Trophoblast cell (in vitro differentiated cells and primary cell): Measurements from ENCODE around the gene LARP6.
A peak's percentile ranks its signal among the peaks of the same experiment; 100 is the strongest.

ENCODE experiments used
- DNase-seq, 2 donors: peaks; one replicate each; pipeline ENCODE4 v3.0.0-alpha.2; 2016
- H2AFZ ChIP-seq: 2 replicates; pipeline ENCODE4 v1.6.1; 2013; ENCODE audit warnings: low read length, moderate library complexity, mild to moderate bottlenecking; ENCODE audit not compliant: insufficient read depth, poor library complexity
- H2AK5ac ChIP-seq: 2 replicates; pipeline ENCODE4 v1.6.1; 2013; ENCODE audit warnings: mild to moderate bottlenecking, low read length
- H2BK120ac ChIP-seq: 2 replicates; pipeline ENCODE4 v1.6.1; 2013; ENCODE audit warnings: low read length, mild to moderate bottlenecking, moderate library complexity; ENCODE audit not compliant: insufficient read depth, poor library complexity
- H2BK12ac ChIP-seq: 2 replicates; pipeline ENCODE4 v1.6.1; 2013; ENCODE audit warnings: mild to moderate bottlenecking, low read length, moderate library complexity
- H2BK5ac ChIP-seq: 2 replicates; pipeline ENCODE4 v1.6.1; 2013; ENCODE audit warnings: low read length, low read depth, moderate library complexity, mild to moderate bottlenecking; ENCODE audit not compliant: poor library complexity
- H3K14ac ChIP-seq: 2 replicates; pipeline ENCODE4 v1.6.1; 2013; ENCODE audit warnings: mild to moderate bottlenecking, low read length
- H3K18ac ChIP-seq: 2 replicates; pipeline ENCODE4 v1.6.1; 2013; ENCODE audit warnings: mild to moderate bottlenecking, low read length
- H3K23ac ChIP-seq: 2 replicates; pipeline ENCODE4 v1.6.1; 2013; ENCODE audit warnings: low read length
- H3K27ac ChIP-seq: 2 replicates; pipeline ENCODE4 v1.5.1; 2013; ENCODE audit warnings: low read depth, mild to moderate bottlenecking, inconsistent platforms, low read length, moderate library complexity
- H3K27me3 ChIP-seq: 2 replicates; pipeline ENCODE4 v1.6.1; 2013; ENCODE audit warnings: inconsistent platforms, mild to moderate bottlenecking, low read length, moderate library complexity; ENCODE audit not compliant: insufficient read depth
- H3K36me3 ChIP-seq, 2 experiments: 1 replicate in 1 of 2; 2 replicates in 1 of 2; pipeline ENCODE4 v1.6.1; 2013; ENCODE audit warnings: low read length in 2 of 2, mild to moderate bottlenecking in 2 of 2, moderate library complexity in 1 of 2; ENCODE audit not compliant: insufficient read depth in 2 of 2, control insufficient read depth in 1 of 2
- H3K4ac ChIP-seq: 2 replicates; pipeline ENCODE4 v1.6.1; 2013; ENCODE audit warnings: low read depth, mild to moderate bottlenecking, low read length, moderate library complexity
- H3K4me1 ChIP-seq, 2 experiments: 1 replicate in 1 of 2; 2 replicates in 1 of 2; pipeline ENCODE4 v1.6.1; 2013; ENCODE audit warnings: low read length in 2 of 2, mild to moderate bottlenecking in 2 of 2, moderate library complexity in 1 of 2; ENCODE audit not compliant: insufficient read depth in 2 of 2, control insufficient read depth in 1 of 2
- H3K4me2 ChIP-seq: 2 replicates; pipeline ENCODE4 v1.6.1; 2013; ENCODE audit warnings: inconsistent platforms, mild to moderate bottlenecking, low read length, moderate library complexity
- H3K4me3 ChIP-seq: 2 replicates; pipeline ENCODE4 v1.5.1; 2013; ENCODE audit warnings: mild to moderate bottlenecking, low read depth, low read length, inconsistent platforms
- H3K79me1 ChIP-seq: one replicate; pipeline ENCODE4 v1.6.1; 2013; ENCODE audit warnings: low read length
- H3K79me2 ChIP-seq: 2 replicates; pipeline ENCODE4 v1.6.1; 2013; ENCODE audit warnings: low read length, mild to moderate bottlenecking; ENCODE audit not compliant: control insufficient read depth, insufficient read depth, poor library complexity
- H3K9ac ChIP-seq: 2 replicates; pipeline ENCODE4 v1.6.1; 2013; ENCODE audit warnings: mild to moderate bottlenecking, low read length
- H3K9me3 ChIP-seq: 2 replicates; pipeline ENCODE4 v1.6.1; 2013; ENCODE audit warnings: low read depth, mild to moderate bottlenecking, control low read depth, inconsistent platforms, low read length; ENCODE audit not compliant: insufficient read depth
- H4K12ac ChIP-seq: 2 replicates; pipeline ENCODE4 v1.6.1; 2013; ENCODE audit warnings: low read depth, mild to moderate bottlenecking, low read length, moderate library complexity
- H4K8ac ChIP-seq: 2 replicates; pipeline ENCODE4 v1.6.1; 2013; ENCODE audit warnings: low read depth, mild to moderate bottlenecking, low read length, moderate library complexity
- H4K91ac ChIP-seq: one replicate; pipeline ENCODE4 v1.6.1; 2013; ENCODE audit warnings: low read depth, mild to moderate bottlenecking, low read length, moderate library complexity
- WGBS: extraction: QIAGEN DNeasy Blood & Tissue Kit; methylation state at CpG from one replicate; pipeline ENCODE4 v1.1.7; 2013; ENCODE audit warnings: missing lambda C conversion rate; ENCODE audit not compliant: insufficient read length, insufficient coverage; ENCODE audit errors: extremely low coverage; 5-methylcytosine and 5-hydroxymethylcytosine counted together

The LARP6 gene

DNA sequence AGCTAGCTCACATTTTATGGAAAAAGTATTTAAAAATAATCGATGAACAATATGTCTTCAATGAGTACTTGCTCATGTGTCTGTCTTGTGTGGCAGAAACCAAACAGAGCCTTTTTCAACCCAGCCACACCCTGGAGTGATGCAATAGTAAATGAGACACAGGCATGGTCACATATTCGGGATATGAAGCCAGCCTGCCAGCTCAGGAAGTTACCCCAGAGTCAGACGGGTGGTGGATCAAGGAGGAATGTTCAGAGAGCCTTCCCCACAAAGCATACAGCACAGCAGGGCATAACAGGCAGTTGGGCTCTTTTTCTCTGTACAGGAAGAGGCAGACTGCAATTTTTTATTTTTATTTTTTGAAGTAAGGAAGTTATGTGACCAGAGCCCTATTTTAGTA is 27.3 kb downstream of the LARP6 start:
- no peak overlapping the region for H2AFZ ChIP-seq
- H3K9ac ChIP-seq, result no peak overlapping the region
- no peaks in the 10 kb centered on the region for H3K9me3 ChIP-seq
- no peak overlapping the region for H3K27ac ChIP-seq
- no peak overlapping the region for H3K4me3 ChIP-seq
- no peaks in the 10 kb centered on the region for H3K27me3 ChIP-seq
- no peaks in the 10 kb centered on the region for H3K79me1 ChIP-seq
- H3K4me1 ChIP-seq, result peaks cover 0 to 2% of the 10 kb centered on the region in 2 experiments
- H4K91ac ChIP-seq, result no peak overlapping the region
- WGBS, result no CpG with 5 or more reads among the region's 3 CpGs
- H2BK120ac ChIP-seq, result no peak overlapping the region
- no peaks in the 10 kb centered on the region for H3K36me3 ChIP-seq
- H2BK5ac ChIP-seq, result no peak overlapping the region
- no peak overlapping the region for H2BK12ac ChIP-seq
- no peak overlapping the region for H3K18ac ChIP-seq
- no peak overlapping the region for H3K23ac ChIP-seq
- H3K14ac ChIP-seq, result no peak overlapping the region
- H3K4ac ChIP-seq, result no peak overlapping the region
- peak; percentile 6 to 24 for DNase-seq
- H2AK5ac ChIP-seq, result no peak overlapping the region
- no peaks in the 10 kb centered on the region for H3K79me2 ChIP-seq
- H4K8ac ChIP-seq, result no peak overlapping the region
- H3K4me2 ChIP-seq, result no peak overlapping the region
- H4K12ac ChIP-seq, result no peak overlapping the region

DNA sequence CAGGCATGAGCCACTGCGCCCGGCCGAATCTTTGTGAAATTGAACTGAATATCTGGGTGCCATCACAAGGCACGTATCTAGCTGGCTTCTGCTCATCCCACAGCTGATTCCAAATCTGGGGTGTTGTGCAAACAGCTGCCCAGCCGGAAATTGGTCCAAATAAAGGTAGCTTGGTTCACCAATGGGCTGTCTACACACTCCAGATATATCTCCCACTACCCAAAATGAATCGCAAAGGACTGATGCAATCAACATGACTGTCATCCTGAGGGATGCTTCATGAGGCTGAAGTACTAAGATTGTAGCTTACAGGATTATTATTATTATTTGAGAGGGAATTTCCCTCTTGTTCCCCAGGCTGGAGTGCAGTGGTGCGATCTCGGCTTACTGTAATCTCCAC is 28.1 kb downstream of the LARP6 start:
- H3K36me3 ChIP-seq, result no peaks in the 10 kb centered on the region
- no peak overlapping the region for H4K12ac ChIP-seq
- no peak overlapping the region for H2BK12ac ChIP-seq
- H3K79me2 ChIP-seq, result no peaks in the 10 kb centered on the region
- no peaks in the 10 kb centered on the region for H3K9me3 ChIP-seq
- H3K23ac ChIP-seq, result no peak overlapping the region
- H4K8ac ChIP-seq, result no peak overlapping the region
- H3K14ac ChIP-seq, result no peak overlapping the region
- no peak overlapping the region for H3K18ac ChIP-seq
- H3K79me1 ChIP-seq, result no peaks in the 10 kb centered on the region
- no peak overlapping the region for H3K4me2 ChIP-seq
- DNase-seq, result no peak
- no peak overlapping the region for H3K9ac ChIP-seq
- no peak overlapping the region for H3K4ac ChIP-seq
- no peak overlapping the region for H3K27ac ChIP-seq
- WGBS, result no CpG with 5 or more reads among the region's 8 CpGs
- H2BK5ac ChIP-seq, result no peak overlapping the region
- H4K91ac ChIP-seq, result no peak overlapping the region
- no peaks in the 10 kb centered on the region for H3K27me3 ChIP-seq
- no peak overlapping the region for H2AFZ ChIP-seq
- H2BK120ac ChIP-seq, result no peak overlapping the region
- no peak overlapping the region for H3K4me3 ChIP-seq
- peaks cover 0 to 2% of the 10 kb centered on the region in 2 experiments for H3K4me1 ChIP-seq
- H2AK5ac ChIP-seq, result no peak overlapping the region

DNA sequence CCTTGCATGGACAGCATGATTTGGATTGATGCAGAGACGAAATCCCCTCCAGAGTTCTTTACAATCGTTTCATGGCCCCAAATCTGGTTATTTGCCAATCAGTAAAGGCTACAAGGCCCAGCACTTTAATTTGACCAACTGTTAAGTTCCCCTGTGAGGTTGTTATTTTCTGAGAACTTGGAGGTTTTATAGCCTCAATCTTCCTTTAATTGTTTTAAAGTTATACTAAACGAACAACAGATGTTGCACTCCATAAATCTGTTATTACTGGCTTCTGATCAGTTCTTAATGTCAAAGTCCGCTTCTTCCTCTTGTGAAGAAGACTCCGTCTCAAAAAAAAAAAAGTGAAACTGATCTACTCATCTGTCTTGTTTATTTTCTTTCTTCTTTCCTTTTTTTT is 30.8 kb downstream of the LARP6 start:
- WGBS, result no CpG with 5 or more reads among the region's 5 CpGs
- no peak overlapping the region for H2BK12ac ChIP-seq

DNA sequence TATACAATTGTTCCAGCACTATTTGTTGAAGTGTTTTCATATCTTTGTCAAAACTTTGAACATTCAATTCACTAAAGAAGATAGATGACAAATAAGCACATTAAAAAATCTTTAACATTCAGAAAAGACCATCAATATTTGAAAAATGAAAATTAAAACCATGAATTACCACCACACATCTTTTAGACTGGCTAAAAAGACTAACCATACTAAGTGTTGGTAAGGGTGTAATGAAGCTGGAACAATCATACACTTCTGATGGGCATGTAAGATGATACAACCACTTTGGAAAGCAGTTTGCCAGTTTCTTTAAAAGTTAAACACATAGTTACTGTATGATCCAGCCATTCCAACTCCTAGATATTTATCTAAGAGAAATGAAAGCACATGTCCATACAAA is 33.7 kb downstream of the LARP6 start:
- H3K4me1 ChIP-seq, result no peaks in the 10 kb centered on the region
- H4K12ac ChIP-seq, result no peak overlapping the region
- H4K91ac ChIP-seq, result no peak overlapping the region
- H3K4ac ChIP-seq, result no peak overlapping the region
- H3K14ac ChIP-seq, result no peak overlapping the region
- no peak for DNase-seq
- no peaks in the 10 kb centered on the region for H3K79me1 ChIP-seq
- no peaks in the 10 kb centered on the region for H3K27me3 ChIP-seq
- no peak overlapping the region for H3K9ac ChIP-seq
- no peak overlapping the region for H2BK12ac ChIP-seq
- H3K18ac ChIP-seq, result no peak overlapping the region
- H2BK120ac ChIP-seq, result no peak overlapping the region
- no peak overlapping the region for H2BK5ac ChIP-seq
- no peak overlapping the region for H2AK5ac ChIP-seq
- H3K4me3 ChIP-seq, result no peak overlapping the region
- H3K79me2 ChIP-seq, result no peaks in the 10 kb centered on the region
- H3K23ac ChIP-seq, result no peak overlapping the region
- no peaks in the 10 kb centered on the region for H3K9me3 ChIP-seq
- H3K4me2 ChIP-seq, result no peak overlapping the region
- H3K27ac ChIP-seq, result no peak overlapping the region
- no peak overlapping the region for H2AFZ ChIP-seq
- no peak overlapping the region for H4K8ac ChIP-seq
- no peaks in the 10 kb centered on the region for H3K36me3 ChIP-seq

More for the DNA sequence above, 30.8 kb downstream of the LARP6 start:
- H3K79me1 ChIP-seq, result no peaks in the 10 kb centered on the region
- H2BK120ac ChIP-seq, result no peak overlapping the region
- peaks cover 0 to 2% of the 10 kb centered on the region in 2 experiments for H3K4me1 ChIP-seq
- H2AK5ac ChIP-seq, result no peak overlapping the region
- H2AFZ ChIP-seq, result no peak overlapping the region
- H3K36me3 ChIP-seq, result no peaks in the 10 kb centered on the region
- no peak for DNase-seq
- H3K9me3 ChIP-seq, result no peaks in the 10 kb centered on the region
- no peak overlapping the region for H3K4me3 ChIP-seq
- no peak overlapping the region for H3K27ac ChIP-seq
- no peak overlapping the region for H3K18ac ChIP-seq
- no peaks in the 10 kb centered on the region for H3K79me2 ChIP-seq
- no peak overlapping the region for H3K4me2 ChIP-seq
- no peak overlapping the region for H3K9ac ChIP-seq
- H3K14ac ChIP-seq, result no peak overlapping the region
- H3K4ac ChIP-seq, result no peak overlapping the region
- H4K8ac ChIP-seq, result no peak overlapping the region
- H2BK5ac ChIP-seq, result no peak overlapping the region
- no peak overlapping the region for H4K12ac ChIP-seq
- H3K23ac ChIP-seq, result no peak overlapping the region
- no peak overlapping the region for H4K91ac ChIP-seq
- no peaks in the 10 kb centered on the region for H3K27me3 ChIP-seq
